Endothelial cell (in vitro differentiated cells): Measurements from ENCODE around the gene MYBBP1A. TPM values are rescaled to one million over a fixed set of nuclear protein-coding genes. Genes with fewer than 3 reads are reported as not detected.

Experiments
- DNase-seq: peaks from one replicate; pipeline ENCODE4 v3.0.0; 2021; ENCODE audit warnings: low spot score
- H3K27ac Mint-ChIP-seq: one replicate; pipeline ENCODE4 v1.8.0; 2021; ENCODE audit warnings: mixed read lengths, inconsistent platforms; ENCODE audit not compliant: unreplicated experiment
- H3K27me3 Mint-ChIP-seq: one replicate; pipeline ENCODE4 v1.8.0; 2021; ENCODE audit warnings: mild to moderate bottlenecking, moderate library complexity, mixed read lengths, inconsistent platforms; ENCODE audit not compliant: unreplicated experiment
- H3K36me3 Mint-ChIP-seq: one replicate; pipeline ENCODE4 v1.8.0; 2021; ENCODE audit warnings: mild to moderate bottlenecking, low read depth, mixed read lengths, inconsistent platforms; ENCODE audit not compliant: unreplicated experiment
- H3K4me1 Mint-ChIP-seq: one replicate; pipeline ENCODE4 v1.8.0; 2021; ENCODE audit warnings: mild to moderate bottlenecking, mixed read lengths, inconsistent platforms; ENCODE audit not compliant: unreplicated experiment
- H3K4me3 Mint-ChIP-seq: one replicate; pipeline ENCODE4 v1.8.0; 2021; ENCODE audit warnings: mild to moderate bottlenecking, mixed read lengths, inconsistent platforms; ENCODE audit not compliant: unreplicated experiment
- H3K9me3 Mint-ChIP-seq: one replicate; pipeline ENCODE4 v1.8.0; 2021; ENCODE audit warnings: mixed read lengths, inconsistent platforms; ENCODE audit not compliant: unreplicated experiment
- CTCF ChIP-seq: fragments of 200-600 bp; sonication (generic); IDR thresholded peaks from one replicate; pipeline ENCODE4 v1.5.0; 2021; ENCODE audit warnings: antibody characterized with exemption; ENCODE audit not compliant: unreplicated experiment
- total RNA-seq: library from RNA; stranded (reverse); fragmentation: NEBNext Ultra II Directional; extraction: Animal tissue kit (Norgen Biotek cat#: 25700); gene quantifications from one replicate; pipeline ENCODE4 v1.2.1, GENCODE V29; 2021; ENCODE audit not compliant: unreplicated experiment

MYBBP1A gene
- total RNA-seq, 1 donor from 2014 or later: 32.4 TPM

GRCh38 chr17:4600563-4600962, 45.4 kb upstream of the MYBBP1A start:
- Mint-ChIP-seq H3K4me1 (no peaks in the 10 kb centered on the region), H3K4me3 (no peak overlapping the region), H3K9me3 (no peaks in the 10 kb centered on the region), H3K27ac (no peak overlapping the region), H3K36me3 (no peaks in the 10 kb centered on the region), H3K27me3 (peaks cover 5% of the 10 kb centered on the region)
- TF ChIP-seq CTCF: no peak
- DNase-seq: no peak

GRCh38 chr17:4599505-4600281, 44.5 kb upstream of the MYBBP1A start:
- Mint-ChIP-seq H3K4me1 (peaks cover 4% of the 10 kb centered on the region), H3K36me3 (no peaks in the 10 kb centered on the region), H3K4me3 (no peak overlapping the region), H3K27me3 (peaks cover 5% of the 10 kb centered on the region), H3K27ac (no peak overlapping the region), H3K9me3 (no peaks in the 10 kb centered on the region)
- peak; percentile 4 for DNase-seq
- no peak for TF ChIP-seq CTCF

- no peak for DNase-seq
- H3K36me3 Mint-ChIP-seq: no peaks in the 10 kb centered on the region
- peaks cover 5% of the 10 kb centered on the region for H3K27me3 Mint-ChIP-seq
- peaks cover 4% of the 10 kb centered on the region for H3K4me1 Mint-ChIP-seq
- no peak for TF ChIP-seq CTCF
- no peak overlapping the region for H3K27ac Mint-ChIP-seq
- H3K4me3 Mint-ChIP-seq: no peak overlapping the region
- H3K9me3 Mint-ChIP-seq: no peaks in the 10 kb centered on the region
Observed at GRCh38 chr17:4598776-4599504, 43.8 kb upstream of the MYBBP1A start.

GRCh38 chr17:4597975-4598374, 42.8 kb upstream of the MYBBP1A start:
- Mint-ChIP-seq H3K27ac (peak overlapping the region; percentile 18), H3K4me1 (peaks cover 4% of the 10 kb centered on the region), H3K9me3 (no peaks in the 10 kb centered on the region), H3K27me3 (peaks cover 5% of the 10 kb centered on the region), H3K4me3 (no peak overlapping the region), H3K36me3 (no peaks in the 10 kb centered on the region)
- DNase-seq: no peak
- TF ChIP-seq CTCF: no peak
